ENCODE measurements around the gene GABRG2. TPM values are rescaled to one million over a fixed set of nuclear protein-coding genes. Genes with fewer than 3 reads are reported as not detected.

The GABRG2 gene
- total RNA-seq (ENCODE audit: low replicate concordance) = 0.24 and 0.36 TPM in 2 replicates
- long read RNA-seq, full-length matches to known transcripts = 1 of 1 reads
- long read RNA-seq, partial matches to known transcripts = 0 of 1 reads
- long read RNA-seq, other reads (novel, unspliced or antisense) = 0 of 1 reads

DNA sequence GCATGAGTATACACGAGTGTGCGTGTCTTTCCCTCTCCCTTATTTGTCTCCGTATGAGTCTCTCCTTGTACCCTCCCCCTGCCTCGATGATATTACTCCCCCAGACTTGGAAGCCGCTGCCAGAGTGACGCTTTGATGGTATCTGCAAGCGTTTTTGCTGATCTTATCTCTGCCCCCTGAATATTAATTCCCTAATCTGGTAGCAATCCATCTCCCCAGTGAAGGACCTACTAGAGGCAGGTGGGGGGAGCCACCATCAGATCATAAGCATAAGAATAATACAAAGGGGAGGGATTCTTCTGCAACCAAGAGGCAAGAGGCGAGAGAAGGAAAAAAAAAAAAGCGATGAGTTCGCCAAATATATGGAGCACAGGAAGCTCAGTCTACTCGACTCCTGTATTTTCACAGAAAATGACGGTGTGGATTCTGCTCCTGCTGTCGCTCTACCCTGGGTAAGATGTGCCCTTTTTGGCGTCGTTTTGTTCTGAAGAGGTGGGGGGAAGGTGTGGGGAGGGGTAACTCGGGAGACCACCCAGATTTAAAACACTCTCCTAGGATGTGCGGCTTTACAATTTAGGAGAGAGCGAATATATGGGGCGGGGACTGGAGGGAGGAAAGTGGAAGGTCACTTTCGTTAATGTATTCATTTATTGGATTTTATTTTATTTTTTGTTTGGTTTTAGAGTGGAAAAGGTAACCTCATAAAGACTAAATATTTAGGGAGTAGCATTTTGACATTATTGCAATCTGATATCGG lies at the start of gene GABRG2:
Gene GABRG2 (plus strand): TSS at position 119 of the 757 bp plus-strand sequence. CDS start 227 bp downstream, at position 346.
- peaks cover 4% of the 10 kb centered on the region for H3K9me3 Mint-ChIP-seq
- TF ChIP-seq, protein P1, sequence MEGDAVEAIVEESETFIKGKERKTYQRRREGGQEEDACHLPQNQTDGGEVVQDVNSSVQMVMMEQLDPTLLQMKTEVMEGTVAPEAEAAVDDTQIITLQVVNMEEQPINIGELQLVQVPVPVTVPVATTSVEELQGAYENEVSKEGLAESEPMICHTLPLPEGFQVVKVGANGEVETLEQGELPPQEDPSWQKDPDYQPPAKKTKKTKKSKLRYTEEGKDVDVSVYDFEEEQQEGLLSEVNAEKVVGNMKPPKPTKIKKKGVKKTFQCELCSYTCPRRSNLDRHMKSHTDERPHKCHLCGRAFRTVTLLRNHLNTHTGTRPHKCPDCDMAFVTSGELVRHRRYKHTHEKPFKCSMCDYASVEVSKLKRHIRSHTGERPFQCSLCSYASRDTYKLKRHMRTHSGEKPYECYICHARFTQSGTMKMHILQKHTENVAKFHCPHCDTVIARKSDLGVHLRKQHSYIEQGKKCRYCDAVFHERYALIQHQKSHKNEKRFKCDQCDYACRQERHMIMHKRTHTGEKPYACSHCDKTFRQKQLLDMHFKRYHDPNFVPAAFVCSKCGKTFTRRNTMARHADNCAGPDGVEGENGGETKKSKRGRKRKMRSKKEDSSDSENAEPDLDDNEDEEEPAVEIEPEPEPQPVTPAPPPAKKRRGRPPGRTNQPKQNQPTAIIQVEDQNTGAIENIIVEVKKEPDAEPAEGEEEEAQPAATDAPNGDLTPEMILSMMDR (conservative IDR thresholded peaks at IDR 0.05) = no peak
- peaks cover 28% of the 10 kb centered on the region for H3K27me3 Mint-ChIP-seq
- H3K27ac Mint-ChIP-seq = no peak within 1 kb of the TSS
- no peaks in the 10 kb centered on the region for H3K4me1 Mint-ChIP-seq (ENCODE audit: unreplicated experiment)
- H3K36me3 Mint-ChIP-seq = no peaks in the 10 kb centered on the region
- no peak for DNase-seq (ENCODE audit: extremely low spot score, unreplicated experiment)
- H3K4me3 Mint-ChIP-seq = peak within 1 kb of the TSS; percentile 51

DNA sequence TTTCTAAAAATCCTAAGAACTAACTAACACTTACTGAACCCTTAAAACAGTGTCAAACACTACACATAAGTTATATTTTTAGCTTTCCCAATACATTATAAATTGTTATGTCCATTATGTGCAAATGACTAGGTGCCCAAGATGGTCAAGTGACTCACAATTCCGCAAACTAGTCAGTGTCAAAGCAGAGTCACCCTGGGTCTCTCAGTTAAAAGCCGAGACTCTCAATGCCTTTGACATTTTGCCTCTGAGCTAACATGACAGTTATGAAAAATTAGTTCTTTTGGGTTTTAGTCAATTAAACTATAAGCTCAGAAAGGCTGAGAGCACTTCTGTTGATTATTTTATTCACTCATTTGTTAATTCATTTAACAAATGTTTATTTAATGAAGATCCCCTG lies 42.3 kb upstream of the GABRG2 start:
- Mint-ChIP-seq H3K27me3 (peaks cover 3% of the 10 kb centered on the region), H3K27ac (no peak overlapping the region), H3K4me3 (no peak overlapping the region), H3K9me3 (no peaks in the 10 kb centered on the region), H3K4me1 (ENCODE audit: unreplicated experiment) (no peaks in the 10 kb centered on the region), H3K36me3 (no peaks in the 10 kb centered on the region)
- TF ChIP-seq, protein P1 (conservative IDR thresholded peaks at IDR 0.05) = no peak
- DNase-seq (ENCODE audit: extremely low spot score, unreplicated experiment) = no peak

DNA sequence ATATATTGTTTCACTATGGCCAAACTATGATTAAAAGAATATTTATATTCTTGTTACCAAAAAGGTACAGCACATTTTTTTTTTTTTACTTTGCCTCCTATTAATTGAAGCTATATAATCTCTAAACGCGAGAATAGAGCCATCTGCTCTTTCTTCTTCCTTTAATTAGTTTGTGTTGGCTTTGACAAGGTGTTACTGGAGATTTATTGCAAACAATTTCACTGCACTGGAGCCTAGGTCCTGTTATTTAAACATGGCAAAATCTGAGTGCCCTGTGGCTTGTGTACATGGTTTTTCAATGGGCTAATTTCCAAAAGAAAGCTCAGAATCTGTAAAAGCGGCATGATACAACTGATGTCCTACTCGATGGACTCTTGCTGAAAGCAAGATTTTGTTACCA lies 40.8 kb upstream of the GABRG2 start:
- Mint-ChIP-seq H3K9me3 (no peaks in the 10 kb centered on the region), H3K27me3 (peaks cover 3% of the 10 kb centered on the region), H3K27ac (no peak overlapping the region)

DNA sequence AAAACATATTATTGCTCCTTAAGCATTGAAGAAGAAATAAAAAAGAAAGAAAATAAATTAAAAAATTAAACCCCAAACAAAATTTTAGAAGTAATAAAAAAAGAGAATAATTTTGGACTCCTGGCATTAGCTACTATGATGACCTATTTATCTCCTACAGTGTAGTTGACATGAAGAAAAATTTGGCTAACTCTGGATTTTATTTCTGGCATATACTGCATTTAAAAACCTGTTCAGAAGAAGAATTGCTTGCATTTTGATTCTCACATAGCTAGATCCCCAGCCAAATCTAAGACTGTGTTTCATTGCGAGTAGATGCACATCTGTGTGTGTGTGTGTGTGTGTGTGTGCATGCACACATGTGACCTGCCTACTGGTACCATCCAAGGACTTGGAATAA lies 30.1 kb upstream of the GABRG2 start:
- TF ChIP-seq, protein P1 (conservative IDR thresholded peaks at IDR 0.05) = no peak
- Mint-ChIP-seq H3K36me3 (no peaks in the 10 kb centered on the region), H3K27me3 (no peaks in the 10 kb centered on the region), H3K4me3 (no peak overlapping the region), H3K4me1 (ENCODE audit: unreplicated experiment) (no peaks in the 10 kb centered on the region), H3K27ac (no peak overlapping the region), H3K9me3 (no peaks in the 10 kb centered on the region)
- DNase-seq (ENCODE audit: extremely low spot score, unreplicated experiment) = no peak

More for the DNA sequence above, 40.8 kb upstream of the GABRG2 start:
- no peak for DNase-seq (ENCODE audit: extremely low spot score, unreplicated experiment)
- H3K4me3 Mint-ChIP-seq = no peak overlapping the region
- H3K36me3 Mint-ChIP-seq = no peaks in the 10 kb centered on the region
- TF ChIP-seq, protein P1 (conservative IDR thresholded peaks at IDR 0.05) = no peak
- no peaks in the 10 kb centered on the region for H3K4me1 Mint-ChIP-seq (ENCODE audit: unreplicated experiment)

DNA sequence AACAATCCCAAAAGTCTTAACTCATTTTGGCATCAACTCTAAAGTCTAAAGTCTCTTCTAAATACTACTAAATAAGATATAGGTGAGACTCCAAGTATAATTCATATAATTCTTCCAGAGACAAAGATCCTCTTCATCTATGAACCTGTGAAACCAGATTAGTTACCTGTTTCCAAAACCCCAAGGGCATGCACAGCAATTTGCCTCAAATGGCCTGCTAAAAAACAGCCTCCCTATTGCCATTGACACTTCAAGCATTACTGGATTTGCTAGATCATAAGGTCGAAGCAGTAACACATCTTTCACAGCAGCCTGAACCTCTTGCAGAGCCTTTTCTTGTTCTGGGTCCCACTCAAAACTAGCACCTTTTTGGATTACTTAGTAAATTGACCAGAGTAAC lies 20.3 kb upstream of the GABRG2 start:
- H3K9me3 Mint-ChIP-seq = no peaks in the 10 kb centered on the region
- no peaks in the 10 kb centered on the region for H3K4me1 Mint-ChIP-seq (ENCODE audit: unreplicated experiment)
- no peak for DNase-seq (ENCODE audit: extremely low spot score, unreplicated experiment)
- H3K36me3 Mint-ChIP-seq = no peaks in the 10 kb centered on the region
- H3K27ac Mint-ChIP-seq = no peak overlapping the region
- H3K4me3 Mint-ChIP-seq = no peak overlapping the region
- no peaks in the 10 kb centered on the region for H3K27me3 Mint-ChIP-seq
- TF ChIP-seq, protein P1 (conservative IDR thresholded peaks at IDR 0.05) = no peak
